Astrocyte (in vitro differentiated cells and primary cell): Measurements from ENCODE around the gene TBC1D22B.

Experiments
- CTCF ChIP-seq: IDR thresholded peaks from 2 replicates; pipeline ENCODE4 v1.5.1; 2011; ENCODE audit warnings: low read depth, mild to moderate bottlenecking, inconsistent platforms, low read length, moderate library complexity; ENCODE audit not compliant: insufficient read depth
- EZH2 ChIP-seq: IDR thresholded peaks from 2 replicates; pipeline ENCODE4 v1.6.1; 2012; ENCODE audit warnings: mild to moderate bottlenecking, low read length, inconsistent platforms; ENCODE audit not compliant: insufficient read depth

DNA sequence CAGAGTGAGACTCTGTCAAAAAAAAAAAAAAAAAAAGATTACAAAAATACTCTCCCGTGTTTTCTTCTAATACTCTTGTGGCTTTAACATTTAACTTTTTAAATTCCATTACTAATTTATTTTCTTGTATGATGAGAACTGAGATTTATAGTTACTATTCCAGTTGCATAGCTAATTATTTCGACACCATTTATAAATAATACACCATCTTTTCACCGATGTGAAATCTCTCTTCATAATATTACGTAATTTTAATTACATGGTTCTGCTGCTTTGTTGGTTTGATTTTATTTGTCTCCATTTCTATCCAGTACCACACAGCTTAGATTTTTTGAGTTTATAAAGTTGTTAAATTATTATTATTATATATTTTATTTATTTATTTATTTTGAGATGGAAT is 42.4 kb downstream of the TBC1D22B start:
- TF ChIP-seq CTCF, result no peak
- TF ChIP-seq EZH2, result no peak
